HG02870 (cell line): ENCODE results near the gene SGSM1.

ENCODE experiments used
- ATAC-seq: cut with Tn5 transposase; IDR thresholded peaks from one replicate; pipeline ENCODE4 v1.9.1; 2021; ENCODE audit warnings: mild to moderate bottlenecking, moderate library complexity; ENCODE audit not compliant: unreplicated experiment

The SGSM1 gene

DNA sequence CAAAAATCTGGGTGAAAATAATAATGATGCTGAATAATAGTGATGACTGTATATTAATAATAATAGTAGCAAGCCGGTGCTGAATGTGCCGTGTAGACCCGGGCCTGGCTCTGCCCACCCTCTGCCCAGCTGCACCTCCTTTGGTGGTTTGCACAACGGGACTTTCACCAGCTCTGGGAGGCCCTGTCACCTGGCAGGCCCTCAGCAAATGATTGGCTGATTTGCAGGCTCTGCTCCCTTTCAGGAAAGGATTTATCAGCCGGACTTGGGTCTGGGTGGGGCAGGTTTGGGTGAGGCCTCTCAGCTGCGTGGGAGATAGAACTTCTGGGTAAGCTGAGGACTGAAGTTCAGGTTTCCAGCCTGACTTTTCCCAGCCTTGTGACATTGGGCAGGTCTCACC, 167.9 kb downstream of the SGSM1 start:
- no peak for ATAC-seq

DNA sequence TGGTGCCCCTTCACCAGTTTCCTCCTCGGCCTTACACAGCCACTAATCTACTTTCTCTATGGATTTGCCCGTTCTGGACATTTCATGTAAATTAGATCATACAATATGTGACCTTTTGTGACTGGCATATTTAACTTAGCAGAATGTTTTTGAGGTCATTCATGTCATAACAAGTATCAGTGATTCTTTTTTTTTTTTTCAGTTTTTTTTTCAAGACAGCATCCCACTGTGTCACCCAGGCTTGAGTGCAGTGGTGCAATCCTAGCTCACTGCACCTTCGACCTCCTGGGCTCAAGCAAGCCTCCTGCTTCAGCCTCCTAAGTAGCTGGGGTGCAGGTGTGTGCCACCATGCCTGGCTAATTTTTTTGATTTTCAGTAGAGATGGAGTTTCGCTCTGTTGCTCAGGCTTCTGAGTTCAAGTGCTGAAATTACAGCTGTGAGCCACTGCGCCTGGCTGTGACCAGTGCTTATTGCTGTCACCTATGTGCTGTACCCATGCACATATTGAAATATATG, 169.2 kb downstream of the SGSM1 start:
- ATAC-seq: no peak

DNA sequence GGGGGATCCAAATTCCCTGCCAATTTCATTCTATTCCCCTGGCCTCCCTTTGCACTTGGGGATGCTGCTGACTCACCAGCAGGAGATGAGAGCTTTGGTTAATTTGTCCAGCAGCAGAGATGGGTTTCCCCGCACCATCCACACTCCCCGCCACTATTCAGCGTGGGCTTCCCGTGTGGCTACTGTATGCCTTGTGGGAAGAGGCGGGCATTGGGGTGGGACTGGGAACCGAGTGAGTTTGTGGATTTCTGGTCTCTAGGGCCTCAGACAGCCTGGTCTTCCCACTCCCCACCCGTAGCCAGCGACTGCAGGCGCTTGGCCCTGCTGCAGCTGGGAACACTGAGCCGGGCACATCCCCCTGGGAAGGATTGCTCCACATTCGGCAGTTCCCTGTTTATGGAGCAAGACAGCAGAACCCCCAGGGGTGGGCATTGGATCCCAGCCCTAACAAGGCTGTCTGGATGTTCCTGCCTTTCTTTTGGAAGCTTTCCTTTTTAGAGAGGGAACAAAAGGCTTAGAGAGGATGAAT, 169.9 kb downstream of the SGSM1 start:
- ATAC-seq: no peak

DNA sequence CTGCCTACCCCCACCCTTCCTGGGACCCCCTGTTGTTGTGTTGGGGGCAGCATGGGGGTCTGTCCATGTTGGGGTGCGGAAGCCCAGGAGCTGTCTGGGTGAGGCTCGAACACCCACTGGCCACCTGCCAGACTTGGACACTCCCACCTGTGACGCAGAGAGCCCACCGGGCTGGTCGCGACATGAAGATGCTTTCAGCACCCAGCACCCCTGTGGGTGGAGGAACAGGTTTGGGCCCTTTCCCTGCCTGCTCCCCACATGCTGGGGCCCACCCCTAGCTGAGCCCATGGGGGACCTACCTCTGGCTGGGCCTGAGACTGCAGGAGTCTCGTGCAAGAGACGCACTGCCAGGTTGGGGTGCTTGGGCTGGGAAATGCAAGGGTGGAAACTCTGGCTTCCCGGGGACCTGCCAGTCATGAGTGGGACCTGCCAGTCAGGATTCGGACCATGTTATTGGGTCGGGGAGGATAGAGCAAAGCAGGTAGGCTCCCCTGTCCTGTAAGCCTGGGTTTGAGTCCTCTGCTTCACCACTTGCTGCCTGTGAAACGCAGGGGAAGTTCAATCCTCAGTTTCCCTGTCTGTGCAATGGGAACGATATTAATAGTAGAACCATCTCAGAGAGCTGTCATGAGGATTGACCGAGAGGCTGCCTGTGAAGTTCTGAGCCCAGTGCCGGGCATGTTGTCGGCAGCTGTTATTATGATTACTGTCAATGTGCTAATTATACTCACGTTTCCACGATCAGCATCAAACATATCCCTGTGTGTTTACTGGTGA, 170.6 kb downstream of the SGSM1 start:
- no peak for ATAC-seq
